HL-60 (cell line): ENCODE data around the gene RANBP3L.
"Not testable (repeated sequence)": the region's sequence is repeated elsewhere in the genome, so short reads cannot be mapped to it uniquely, and the experiment has no call there.

Source experiments
- GABPA ChIP-seq: IDR thresholded peaks from 2 replicates; pipeline ENCODE4 v1.6.1; 2012; ENCODE audit warnings: low read depth
- POLR2AphosphoS5 ChIP-seq: IDR thresholded peaks from 2 replicates; pipeline ENCODE4 v1.6.1; 2012; ENCODE audit warnings: low read depth
- SPI1 ChIP-seq: IDR thresholded peaks from 2 replicates; pipeline ENCODE4 v1.6.1; 2012; ENCODE audit warnings: low read depth, mild to moderate bottlenecking, borderline replicate concordance
- TF ChIP-seq, protein P1 (sequence below): IDR thresholded peaks from one replicate; pipeline ENCODE4 v1.5.1; 2011; ENCODE audit warnings: low read length, control low read depth, inconsistent platforms; ENCODE audit not compliant: insufficient read depth
- TF ChIP-seq, protein P2 (sequence below): IDR thresholded peaks from 2 replicates; pipeline ENCODE4 v1.6.1; 2012; ENCODE audit warnings: low read depth; ENCODE audit not compliant: insufficient replicate concordance

- TF ChIP-seq, protein P1, sequence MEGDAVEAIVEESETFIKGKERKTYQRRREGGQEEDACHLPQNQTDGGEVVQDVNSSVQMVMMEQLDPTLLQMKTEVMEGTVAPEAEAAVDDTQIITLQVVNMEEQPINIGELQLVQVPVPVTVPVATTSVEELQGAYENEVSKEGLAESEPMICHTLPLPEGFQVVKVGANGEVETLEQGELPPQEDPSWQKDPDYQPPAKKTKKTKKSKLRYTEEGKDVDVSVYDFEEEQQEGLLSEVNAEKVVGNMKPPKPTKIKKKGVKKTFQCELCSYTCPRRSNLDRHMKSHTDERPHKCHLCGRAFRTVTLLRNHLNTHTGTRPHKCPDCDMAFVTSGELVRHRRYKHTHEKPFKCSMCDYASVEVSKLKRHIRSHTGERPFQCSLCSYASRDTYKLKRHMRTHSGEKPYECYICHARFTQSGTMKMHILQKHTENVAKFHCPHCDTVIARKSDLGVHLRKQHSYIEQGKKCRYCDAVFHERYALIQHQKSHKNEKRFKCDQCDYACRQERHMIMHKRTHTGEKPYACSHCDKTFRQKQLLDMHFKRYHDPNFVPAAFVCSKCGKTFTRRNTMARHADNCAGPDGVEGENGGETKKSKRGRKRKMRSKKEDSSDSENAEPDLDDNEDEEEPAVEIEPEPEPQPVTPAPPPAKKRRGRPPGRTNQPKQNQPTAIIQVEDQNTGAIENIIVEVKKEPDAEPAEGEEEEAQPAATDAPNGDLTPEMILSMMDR, result not testable (repeated sequence)
- not testable (repeated sequence) for TF ChIP-seq GABPA, POLR2AphosphoS5, SPI1
- TF ChIP-seq, protein P2, sequence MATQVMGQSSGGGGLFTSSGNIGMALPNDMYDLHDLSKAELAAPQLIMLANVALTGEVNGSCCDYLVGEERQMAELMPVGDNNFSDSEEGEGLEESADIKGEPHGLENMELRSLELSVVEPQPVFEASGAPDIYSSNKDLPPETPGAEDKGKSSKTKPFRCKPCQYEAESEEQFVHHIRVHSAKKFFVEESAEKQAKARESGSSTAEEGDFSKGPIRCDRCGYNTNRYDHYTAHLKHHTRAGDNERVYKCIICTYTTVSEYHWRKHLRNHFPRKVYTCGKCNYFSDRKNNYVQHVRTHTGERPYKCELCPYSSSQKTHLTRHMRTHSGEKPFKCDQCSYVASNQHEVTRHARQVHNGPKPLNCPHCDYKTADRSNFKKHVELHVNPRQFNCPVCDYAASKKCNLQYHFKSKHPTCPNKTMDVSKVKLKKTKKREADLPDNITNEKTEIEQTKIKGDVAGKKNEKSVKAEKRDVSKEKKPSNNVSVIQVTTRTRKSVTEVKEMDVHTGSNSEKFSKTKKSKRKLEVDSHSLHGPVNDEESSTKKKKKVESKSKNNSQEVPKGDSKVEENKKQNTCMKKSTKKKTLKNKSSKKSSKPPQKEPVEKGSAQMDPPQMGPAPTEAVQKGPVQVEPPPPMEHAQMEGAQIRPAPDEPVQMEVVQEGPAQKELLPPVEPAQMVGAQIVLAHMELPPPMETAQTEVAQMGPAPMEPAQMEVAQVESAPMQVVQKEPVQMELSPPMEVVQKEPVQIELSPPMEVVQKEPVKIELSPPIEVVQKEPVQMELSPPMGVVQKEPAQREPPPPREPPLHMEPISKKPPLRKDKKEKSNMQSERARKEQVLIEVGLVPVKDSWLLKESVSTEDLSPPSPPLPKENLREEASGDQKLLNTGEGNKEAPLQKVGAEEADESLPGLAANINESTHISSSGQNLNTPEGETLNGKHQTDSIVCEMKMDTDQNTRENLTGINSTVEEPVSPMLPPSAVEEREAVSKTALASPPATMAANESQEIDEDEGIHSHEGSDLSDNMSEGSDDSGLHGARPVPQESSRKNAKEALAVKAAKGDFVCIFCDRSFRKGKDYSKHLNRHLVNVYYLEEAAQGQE, result not testable (repeated sequence)
These were observed 102.9 kb downstream of the RANBP3L start for GRCh38 chr5:36198783-36199182.
